22Rv1 (cell line): ENCODE data around the gene POT1.

Experiments
- H3K27ac ChIP-seq: fragments of 450-650 bp; 2 replicates; pipeline ENCODE4 v1.5.1; 2017
- CTCF ChIP-seq: fragments of 450-650 bp; IDR thresholded peaks from 2 replicates; pipeline ENCODE4 v1.5.1; 2017; ENCODE audit warnings: mild to moderate bottlenecking
- ZFX ChIP-seq: fragments of 450-650 bp; IDR thresholded peaks from 2 replicates; pipeline ENCODE4 v1.6.1; 2017; ENCODE audit warnings: antibody characterized with exemption, borderline replicate concordance

POT1 gene

GRCh38 chr7:124791426-124791825 is 138.2 kb downstream of the POT1 start:
- TF ChIP-seq CTCF = no peak
- TF ChIP-seq ZFX = no peak
- no peak overlapping the region for H3K27ac ChIP-seq

GRCh38 chr7:124790645-124791044 is 139.0 kb downstream of the POT1 start:
- H3K27ac ChIP-seq = no peak overlapping the region
- TF ChIP-seq CTCF (no peak), ZFX (no peak)

- no peak overlapping the region for H3K27ac ChIP-seq
- no peak for TF ChIP-seq CTCF
- no peak for TF ChIP-seq ZFX
Measured at GRCh38 chr7:124785994-124786393, 143.6 kb downstream of the POT1 start.

- TF ChIP-seq CTCF (peak; percentile 94), ZFX (no peak)
- no peak overlapping the region for H3K27ac ChIP-seq
Measured at GRCh38 chr7:124784879-124785818, 144.5 kb downstream of the POT1 start.

GRCh38 chr7:124783271-124783670 is 146.4 kb downstream of the POT1 start:
- H3K27ac ChIP-seq = no peak overlapping the region
- TF ChIP-seq CTCF (no peak), ZFX (no peak)

- TF ChIP-seq ZFX (no peak), CTCF (no peak)
Measured at GRCh38 chr7:124781907-124782734, 147.5 kb downstream of the POT1 start.

More at GRCh38 chr7:124781907-124782734, 147.5 kb downstream of the POT1 start:
- H3K27ac ChIP-seq = no peak overlapping the region
